Measurements from ENCODE around the gene C1QL1. TPM values are rescaled to one million over a fixed set of nuclear protein-coding genes. Genes with fewer than 3 reads are reported as not detected.

Gene C1QL1
- total and polyA plus RNA-seq, 2 of the 13 experiments (the other 11 are each of a cell fraction or from before 2014, with no cell fraction given): 0.11 TPM

DNA sequence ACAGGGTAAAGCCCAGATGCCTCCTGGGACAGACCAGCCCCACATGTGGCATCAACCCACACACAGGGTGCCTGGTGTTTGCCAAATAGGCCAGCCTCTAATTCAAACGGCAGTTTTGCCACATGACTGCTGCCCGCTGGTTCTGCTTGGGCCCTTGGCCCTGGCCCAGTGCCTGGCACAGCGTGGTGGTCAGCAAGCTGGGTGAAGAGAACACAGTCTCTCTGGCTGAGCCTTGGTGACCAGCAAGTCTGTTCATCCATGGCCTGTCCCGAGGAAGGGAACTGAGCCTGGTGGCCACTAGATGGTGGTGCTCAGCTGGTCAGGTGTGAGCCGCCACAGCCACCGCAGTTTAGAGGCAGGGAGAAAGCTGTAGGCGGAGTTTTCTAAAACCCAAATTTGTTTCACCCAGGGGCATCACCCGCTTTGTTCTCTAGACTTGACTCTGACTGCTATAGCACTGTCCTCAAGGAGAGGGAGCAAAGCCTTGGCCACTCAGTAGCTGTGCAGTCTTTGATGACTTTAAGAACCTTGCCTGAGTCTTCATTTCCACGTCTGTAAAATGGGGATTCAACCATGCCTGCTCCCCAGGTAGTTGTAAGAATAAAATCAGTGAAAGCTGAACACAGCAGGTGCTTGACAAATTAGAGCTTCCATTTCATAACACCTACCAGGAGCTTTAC, 48.1 kb downstream of the C1QL1 start (continued):
- TF ChIP-seq, protein P1, sequence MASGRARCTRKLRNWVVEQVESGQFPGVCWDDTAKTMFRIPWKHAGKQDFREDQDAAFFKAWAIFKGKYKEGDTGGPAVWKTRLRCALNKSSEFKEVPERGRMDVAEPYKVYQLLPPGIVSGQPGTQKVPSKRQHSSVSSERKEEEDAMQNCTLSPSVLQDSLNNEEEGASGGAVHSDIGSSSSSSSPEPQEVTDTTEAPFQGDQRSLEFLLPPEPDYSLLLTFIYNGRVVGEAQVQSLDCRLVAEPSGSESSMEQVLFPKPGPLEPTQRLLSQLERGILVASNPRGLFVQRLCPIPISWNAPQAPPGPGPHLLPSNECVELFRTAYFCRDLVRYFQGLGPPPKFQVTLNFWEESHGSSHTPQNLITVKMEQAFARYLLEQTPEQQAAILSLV (CRISPR knock-in tag; IDR thresholded peaks at IDR 0.05; ENCODE audit: borderline replicate concordance): 0 out of 2 replicates have a peak, but pooled peaks have one; percentile 47
- 0 out of 2 replicates have a peak, but pooled peaks have one; percentile 28 for TF ChIP-seq AKAP8 (CRISPR knock-in tag; IDR thresholded peaks at IDR 0.05)
- TF ChIP-seq ATF1 (CRISPR knock-in tag; IDR thresholded peaks at IDR 0.05): no peak
- TF ChIP-seq, protein P2, sequence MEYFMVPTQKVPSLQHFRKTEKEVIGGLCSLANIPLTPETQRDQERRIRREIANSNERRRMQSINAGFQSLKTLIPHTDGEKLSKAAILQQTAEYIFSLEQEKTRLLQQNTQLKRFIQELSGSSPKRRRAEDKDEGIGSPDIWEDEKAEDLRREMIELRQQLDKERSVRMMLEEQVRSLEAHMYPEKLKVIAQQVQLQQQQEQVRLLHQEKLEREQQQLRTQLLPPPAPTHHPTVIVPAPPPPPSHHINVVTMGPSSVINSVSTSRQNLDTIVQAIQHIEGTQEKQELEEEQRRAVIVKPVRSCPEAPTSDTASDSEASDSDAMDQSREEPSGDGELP (IDR thresholded peaks at IDR 0.05; ENCODE audit: borderline replicate concordance, low read depth): peak; percentile 42; the same call in 1 of the 2 replicates
- peak; percentile 97 for TF ChIP-seq STAG1 (CRISPR knock-in tag; IDR thresholded peaks at IDR 0.05)
- peak; percentile 62; the same call in 1 of the 2 replicates for TF ChIP-seq ZFX (CRISPR knock-in tag; IDR thresholded peaks at IDR 0.05; ENCODE audit: low read depth)
- TF ChIP-seq RFXAP (CRISPR knock-in tag; IDR thresholded peaks at IDR 0.05; ENCODE audit: borderline replicate concordance): no peak
- TF ChIP-seq, protein P3, sequence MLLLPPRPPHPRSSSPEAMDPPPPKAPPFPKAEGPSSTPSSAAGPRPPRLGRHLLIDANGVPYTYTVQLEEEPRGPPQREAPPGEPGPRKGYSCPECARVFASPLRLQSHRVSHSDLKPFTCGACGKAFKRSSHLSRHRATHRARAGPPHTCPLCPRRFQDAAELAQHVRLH (CRISPR knock-in tag; IDR thresholded peaks at IDR 0.05; ENCODE audit: borderline replicate concordance, low read depth): peak; percentile 79; the same call in 1 of the 2 replicates
- no peak for TF ChIP-seq NPAS2 (CRISPR knock-in tag; IDR thresholded peaks at IDR 0.05; ENCODE audit: borderline replicate concordance)
- no peak for TF ChIP-seq ZNF615 (CRISPR knock-in tag; IDR thresholded peaks at IDR 0.05; ENCODE audit: borderline replicate concordance)
- peak; percentile 30; the same call in 1 of the 2 replicates for TF ChIP-seq KDM1A (CRISPR knock-in tag; IDR thresholded peaks at IDR 0.05)
- no peak for TF ChIP-seq ZNF558 (CRISPR knock-in tag; IDR thresholded peaks at IDR 0.05; ENCODE audit: borderline replicate concordance)
- no peak for TF ChIP-seq FOXA1 (IDR thresholded peaks at IDR 0.05)
- 0 out of 2 replicates have a peak, but pooled peaks have one; percentile 10 for TF ChIP-seq FOXA1 (CRISPR knock-in tag; IDR thresholded peaks at IDR 0.05)
- peak in 1 of 2 experiments; percentile 54; a peak in 1 of 4 replicates for TF ChIP-seq KLF16 (CRISPR knock-in tag; IDR thresholded peaks at IDR 0.05)
- TF ChIP-seq, protein P4, sequence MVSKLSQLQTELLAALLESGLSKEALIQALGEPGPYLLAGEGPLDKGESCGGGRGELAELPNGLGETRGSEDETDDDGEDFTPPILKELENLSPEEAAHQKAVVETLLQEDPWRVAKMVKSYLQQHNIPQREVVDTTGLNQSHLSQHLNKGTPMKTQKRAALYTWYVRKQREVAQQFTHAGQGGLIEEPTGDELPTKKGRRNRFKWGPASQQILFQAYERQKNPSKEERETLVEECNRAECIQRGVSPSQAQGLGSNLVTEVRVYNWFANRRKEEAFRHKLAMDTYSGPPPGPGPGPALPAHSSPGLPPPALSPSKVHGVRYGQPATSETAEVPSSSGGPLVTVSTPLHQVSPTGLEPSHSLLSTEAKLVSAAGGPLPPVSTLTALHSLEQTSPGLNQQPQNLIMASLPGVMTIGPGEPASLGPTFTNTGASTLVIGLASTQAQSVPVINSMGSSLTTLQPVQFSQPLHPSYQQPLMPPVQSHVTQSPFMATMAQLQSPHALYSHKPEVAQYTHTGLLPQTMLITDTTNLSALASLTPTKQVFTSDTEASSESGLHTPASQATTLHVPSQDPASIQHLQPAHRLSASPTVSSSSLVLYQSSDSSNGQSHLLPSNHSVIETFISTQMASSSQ (IDR thresholded peaks at IDR 0.05; ENCODE audit: low read depth): no peak
- TF ChIP-seq, protein P4 (CRISPR knock-in tag; IDR thresholded peaks at IDR 0.05; ENCODE audit: borderline replicate concordance): no peak
- TF ChIP-seq MBNL3 (CRISPR knock-in tag; conservative IDR thresholded peaks at IDR 0.05): no peak
- peak; percentile 46; the same call in 1 of the 2 replicates for TF ChIP-seq THAP11 (CRISPR knock-in tag; IDR thresholded peaks at IDR 0.05)
- peak; percentile 52; the same call in 1 of the 2 replicates for TF ChIP-seq ELF3 (CRISPR knock-in tag; IDR thresholded peaks at IDR 0.05)
- TF ChIP-seq, protein P5, sequence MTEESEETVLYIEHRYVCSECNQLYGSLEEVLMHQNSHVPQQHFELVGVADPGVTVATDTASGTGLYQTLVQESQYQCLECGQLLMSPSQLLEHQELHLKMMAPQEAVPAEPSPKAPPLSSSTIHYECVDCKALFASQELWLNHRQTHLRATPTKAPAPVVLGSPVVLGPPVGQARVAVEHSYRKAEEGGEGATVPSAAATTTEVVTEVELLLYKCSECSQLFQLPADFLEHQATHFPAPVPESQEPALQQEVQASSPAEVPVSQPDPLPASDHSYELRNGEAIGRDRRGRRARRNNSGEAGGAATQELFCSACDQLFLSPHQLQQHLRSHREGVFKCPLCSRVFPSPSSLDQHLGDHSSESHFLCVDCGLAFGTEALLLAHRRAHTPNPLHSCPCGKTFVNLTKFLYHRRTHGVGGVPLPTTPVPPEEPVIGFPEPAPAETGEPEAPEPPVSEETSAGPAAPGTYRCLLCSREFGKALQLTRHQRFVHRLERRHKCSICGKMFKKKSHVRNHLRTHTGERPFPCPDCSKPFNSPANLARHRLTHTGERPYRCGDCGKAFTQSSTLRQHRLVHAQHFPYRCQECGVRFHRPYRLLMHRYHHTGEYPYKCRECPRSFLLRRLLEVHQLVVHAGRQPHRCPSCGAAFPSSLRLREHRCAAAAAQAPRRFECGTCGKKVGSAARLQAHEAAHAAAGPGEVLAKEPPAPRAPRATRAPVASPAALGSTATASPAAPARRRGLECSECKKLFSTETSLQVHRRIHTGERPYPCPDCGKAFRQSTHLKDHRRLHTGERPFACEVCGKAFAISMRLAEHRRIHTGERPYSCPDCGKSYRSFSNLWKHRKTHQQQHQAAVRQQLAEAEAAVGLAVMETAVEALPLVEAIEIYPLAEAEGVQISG (CRISPR knock-in tag; IDR thresholded peaks at IDR 0.05): peak; percentile 33; the same call in 1 of the 2 replicates

Data from HepG2 (cell line).